Mammary epithelial cell (primary cell): ENCODE results near the gene SPOUT1.
"Not testable (repeated sequence)": the region's sequence is repeated elsewhere in the genome, so short reads cannot be mapped to it uniquely, and the experiment has no call there.

ENCODE experiments used
- CTCF ChIP-seq, 2 donors: IDR thresholded peaks in 1 of 2; conservative IDR thresholded peaks in 1 of 2; 2 replicates each; pipeline ENCODE4 v1.5.1; 2011 to 2012; ENCODE audit warnings: inconsistent platforms in 2 of 2, low read length in 2 of 2, mild to moderate bottlenecking in 2 of 2, control low read depth in 1 of 2, low read depth in 1 of 2; ENCODE audit not compliant: insufficient read depth in 1 of 2; ENCODE audit errors: extremely low read depth in 1 of 2
- EZH2 ChIP-seq: IDR thresholded peaks from 2 replicates; pipeline ENCODE4 v1.6.1; 2012; ENCODE audit warnings: low read length, inconsistent platforms, borderline replicate concordance

DNA sequence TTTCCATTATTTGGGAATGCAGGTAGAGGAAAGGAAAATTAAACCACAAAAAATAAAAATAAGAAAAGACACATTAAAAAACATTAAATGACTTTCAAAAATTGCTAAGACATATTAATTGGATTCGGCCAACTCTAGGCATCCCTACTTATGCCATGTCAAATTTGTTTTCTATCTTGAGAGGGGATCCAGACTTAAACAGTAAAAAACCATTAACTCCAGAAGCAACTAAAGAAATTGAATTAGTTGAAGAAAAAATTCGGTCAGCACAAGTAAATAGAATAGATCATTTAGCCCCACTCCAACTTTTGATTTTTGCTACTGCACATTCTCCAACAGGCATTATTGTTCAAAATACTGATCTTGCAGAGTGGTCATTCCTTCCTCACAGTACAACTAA is 23.1 kb upstream of the SPOUT1 start:
- not testable (repeated sequence) for TF ChIP-seq EZH2; CTCF (conservative IDR thresholded peaks at IDR 0.05 in 1 of 2, IDR thresholded peaks at IDR 0.05 in 1 of 2; ENCODE audit: extremely low read depth in 1 of 2, insufficient read depth in 1 of 2, low read depth in 1 of 2, low read length in 2 of 2)
